Measurements from ENCODE around the gene ACVR2B. TPM values are rescaled to one million over a fixed set of nuclear protein-coding genes. Genes with fewer than 3 reads are reported as not detected.

ACVR2B gene
- total and polyA plus RNA-seq, 2 of the 13 experiments (the other 11 are each of a cell fraction or from before 2014, with no cell fraction given): 10.0 to 12.7 TPM

DNA sequence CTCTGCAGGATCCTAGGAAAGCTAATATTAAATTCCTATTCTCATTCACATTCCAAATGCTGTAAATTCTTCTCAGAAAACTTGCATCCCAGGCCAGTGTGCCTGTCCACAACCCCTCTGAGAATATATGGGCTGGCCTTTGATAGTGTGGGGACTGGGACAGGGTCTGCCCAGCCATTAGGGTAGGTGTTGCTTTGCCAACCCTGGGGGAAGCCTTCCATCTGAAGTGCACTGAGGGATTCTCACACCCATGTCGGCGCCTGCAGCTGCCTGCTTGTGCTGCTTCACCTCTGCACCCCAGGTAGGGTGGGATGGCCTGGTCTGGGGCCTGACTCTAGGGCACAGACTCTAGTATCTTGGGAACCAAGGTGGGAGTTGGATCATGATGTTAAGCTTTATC is 27.2 kb downstream of the ACVR2B start:
- CTCF ChIA-PET (ENCODE audit: low intra/inter-chr PET ratio, low total read pairs): interaction anchor here (1.5 to 1.8 kb wide), 2 partner anchors 113 to 134 kb away, joined by 6 to 8 read pairs; partner anchors contain the start of gene XYLB
- DNase-seq (ENCODE audit: low spot score) (no peak), ATAC-seq (no peak), FAIRE-seq (no peak)
- no peaks in the 10 kb centered on the region for H3K27me3 ChIP-seq (ENCODE audit: control insufficient read depth in 1 of 2, insufficient read depth in 2 of 2, low read length in 2 of 2)
- TF ChIP-seq STAT5B (CRISPR knock-in tag; IDR thresholded peaks at IDR 0.05) (no peak), ZNF788 (CRISPR knock-in tag; IDR thresholded peaks at IDR 0.05; ENCODE audit: borderline replicate concordance) (no peak), ZNF138 (CRISPR knock-in tag; IDR thresholded peaks at IDR 0.05; ENCODE audit: low read depth) (no peak), NFATC3 (CRISPR knock-in tag; IDR thresholded peaks at IDR 0.05) (no peak), ZNF501 (CRISPR knock-in tag; IDR thresholded peaks at IDR 0.05) (no peak), ZMAT3 (CRISPR knock-in tag; conservative IDR thresholded peaks at IDR 0.05) (no peak), ZNF850 (CRISPR knock-in tag; conservative IDR thresholded peaks at IDR 0.05) (no peak), ARNT (IDR thresholded peaks at IDR 0.05) (no peak)
- 94% methylated on average over 2 of the region's 2 CpGs for WGBS (ENCODE audit: low lambda C conversion rate)
- no peak overlapping the region for H2AFZ ChIP-seq (ENCODE audit: low read length)
- H3K79me2 ChIP-seq (ENCODE audit: insufficient read depth, low read length): no peaks in the 10 kb centered on the region
- H3K9me3 ChIP-seq (ENCODE audit: low read length): no peaks in the 10 kb centered on the region
- H3K36me3 ChIP-seq (replicated peaks in 1 of 2; ENCODE audit: control insufficient read depth in 1 of 2, insufficient read depth in 2 of 2, low read length in 2 of 2): peaks cover 37 to 66% of the 10 kb centered on the region in 2 experiments
- POLR2A ChIA-PET: interaction anchor here (1.5 kb wide), 1 partner anchor 135 kb away, joined by 4 read pairs; the partner anchor contains the start of gene XYLB
- in situ Hi-C loops (cut with HindIII; ENCODE audit: extremely low pct_ligation_motif_present, low pct_unique_long_range_greater_than_20kb): loop anchor here (5.0 kb wide), 1 partner anchor 134 kb away; the partner anchor contains the start of gene XYLB
- H4K20me1 ChIP-seq (ENCODE audit: insufficient read depth, low read length): peaks cover 21% of the 10 kb centered on the region
- H3K4me1 ChIP-seq (ENCODE audit: insufficient read depth, low read length): no peaks in the 10 kb centered on the region
- BruUV-seq (replicated peaks): no TSS peak
- no peak overlapping the region for H3K4me2 ChIP-seq (ENCODE audit: low read depth, low read length)
- no peak overlapping the region for H3K4me3 ChIP-seq (replicated peaks in 1 of 3; ENCODE audit: insufficient read depth in 1 of 3, low read depth in 2 of 3, low read length in 3 of 3)
- H3K9ac ChIP-seq (ENCODE audit: insufficient read depth, low read depth, low read length): no peak overlapping the region
- intact Hi-C loops (cut with micrococcal nuclease; ENCODE audit: unreplicated experiment): loop anchor here (2.0 kb wide), 1 partner anchor 134 kb away; the partner anchor contains the start of gene XYLB
- H3K27ac ChIP-seq (ENCODE audit: extremely low read length, insufficient read depth, low read length): no peak overlapping the region

DNA sequence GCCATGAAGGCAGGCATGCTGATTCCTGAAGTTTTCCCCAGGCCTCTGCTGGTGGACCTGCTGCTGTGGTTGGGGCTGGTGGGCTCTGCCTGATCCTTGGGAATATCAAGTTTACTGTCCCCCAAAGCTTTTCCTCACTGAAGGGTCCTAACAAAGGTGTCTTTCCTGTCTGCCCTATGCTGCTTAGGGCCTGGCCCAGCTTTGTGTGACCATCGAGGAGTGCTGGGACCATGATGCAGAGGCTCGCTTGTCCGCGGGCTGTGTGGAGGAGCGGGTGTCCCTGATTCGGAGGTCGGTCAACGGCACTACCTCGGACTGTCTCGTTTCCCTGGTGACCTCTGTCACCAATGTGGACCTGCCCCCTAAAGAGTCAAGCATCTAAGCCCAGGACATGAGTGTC is 29.3 kb downstream of the ACVR2B start:
- Histone ChIP-seq H4K20me1 (ENCODE audit: insufficient read depth, low read length) (peaks cover 14% of the 10 kb centered on the region; the same call in 1 of the 2 replicates), H3K4me1 (ENCODE audit: insufficient read depth, low read length) (no peaks in the 10 kb centered on the region), H3K4me3 (replicated peaks in 1 of 3; ENCODE audit: insufficient read depth in 1 of 3, low read depth in 2 of 3, low read length in 3 of 3) (no peak overlapping the region), H3K36me3 (replicated peaks in 1 of 2; ENCODE audit: control insufficient read depth in 1 of 2, insufficient read depth in 2 of 2, low read length in 2 of 2) (peaks cover 35 to 63% of the 10 kb centered on the region in 2 experiments), H3K9ac (ENCODE audit: insufficient read depth, low read depth, low read length) (no peak overlapping the region), H3K79me2 (ENCODE audit: insufficient read depth, low read length) (no peaks in the 10 kb centered on the region), H3K4me2 (ENCODE audit: low read depth, low read length) (no peak overlapping the region), H3K27ac (ENCODE audit: extremely low read length, insufficient read depth, low read length) (no peak overlapping the region), H3K9me3 (ENCODE audit: low read length) (no peaks in the 10 kb centered on the region), H2AFZ (ENCODE audit: low read length) (no peak overlapping the region), H3K27me3 (ENCODE audit: control insufficient read depth in 1 of 2, insufficient read depth in 2 of 2, low read length in 2 of 2) (no peaks in the 10 kb centered on the region)
- WGBS (ENCODE audit: low lambda C conversion rate): 93% methylated on average over 10 of the region's 10 CpGs
- no peak for FAIRE-seq
- no TSS peak for BruUV-seq (replicated peaks)
- in situ Hi-C loops (cut with HindIII; ENCODE audit: extremely low pct_ligation_motif_present, low pct_unique_long_range_greater_than_20kb): loop anchor here (5.0 kb wide), 1 partner anchor 136 kb away; the partner anchor contains the start of gene XYLB
- ChIA-PET POLR2A (no interaction called here), CTCF (ENCODE audit: low intra/inter-chr PET ratio, low total read pairs) (no interaction called here)
- intact Hi-C loops (cut with micrococcal nuclease; ENCODE audit: unreplicated experiment): no loop called here
- DNase-seq (ENCODE audit: low spot score): no peak
- TF ChIP-seq ZNF607 (CRISPR knock-in tag; IDR thresholded peaks at IDR 0.05; ENCODE audit: borderline replicate concordance): no peak
- TF ChIP-seq, protein P1, sequence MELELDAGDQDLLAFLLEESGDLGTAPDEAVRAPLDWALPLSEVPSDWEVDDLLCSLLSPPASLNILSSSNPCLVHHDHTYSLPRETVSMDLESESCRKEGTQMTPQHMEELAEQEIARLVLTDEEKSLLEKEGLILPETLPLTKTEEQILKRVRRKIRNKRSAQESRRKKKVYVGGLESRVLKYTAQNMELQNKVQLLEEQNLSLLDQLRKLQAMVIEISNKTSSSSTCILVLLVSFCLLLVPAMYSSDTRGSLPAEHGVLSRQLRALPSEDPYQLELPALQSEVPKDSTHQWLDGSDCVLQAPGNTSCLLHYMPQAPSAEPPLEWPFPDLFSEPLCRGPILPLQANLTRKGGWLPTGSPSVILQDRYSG (CRISPR knock-in tag; IDR thresholded peaks at IDR 0.05): no peak
- no peak for TF ChIP-seq NFKB2 (CRISPR knock-in tag; IDR thresholded peaks at IDR 0.05; ENCODE audit: borderline replicate concordance)
- no peak for TF ChIP-seq AGO2 (optimal IDR thresholded peaks at IDR 0.05; ENCODE audit: low read depth, low read length)
- TF ChIP-seq, protein P2, sequence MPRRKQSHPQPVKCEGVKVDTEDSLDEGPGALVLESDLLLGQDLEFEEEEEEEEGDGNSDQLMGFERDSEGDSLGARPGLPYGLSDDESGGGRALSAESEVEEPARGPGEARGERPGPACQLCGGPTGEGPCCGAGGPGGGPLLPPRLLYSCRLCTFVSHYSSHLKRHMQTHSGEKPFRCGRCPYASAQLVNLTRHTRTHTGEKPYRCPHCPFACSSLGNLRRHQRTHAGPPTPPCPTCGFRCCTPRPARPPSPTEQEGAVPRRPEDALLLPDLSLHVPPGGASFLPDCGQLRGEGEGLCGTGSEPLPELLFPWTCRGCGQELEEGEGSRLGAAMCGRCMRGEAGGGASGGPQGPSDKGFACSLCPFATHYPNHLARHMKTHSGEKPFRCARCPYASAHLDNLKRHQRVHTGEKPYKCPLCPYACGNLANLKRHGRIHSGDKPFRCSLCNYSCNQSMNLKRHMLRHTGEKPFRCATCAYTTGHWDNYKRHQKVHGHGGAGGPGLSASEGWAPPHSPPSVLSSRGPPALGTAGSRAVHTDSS (CRISPR knock-in tag; conservative IDR thresholded peaks at IDR 0.05): no peak
- no peak for TF ChIP-seq ZSCAN31 (CRISPR knock-in tag; IDR thresholded peaks at IDR 0.05; ENCODE audit: low read depth)
- TF ChIP-seq RBM22 (optimal IDR thresholded peaks at IDR 0.05; ENCODE audit: low read length): peak; percentile 46
- no peak for TF ChIP-seq SMARCC2 (IDR thresholded peaks at IDR 0.05)
- no peak for ATAC-seq

All from HepG2 (cell line).